RCC 7860 (cell line): Measurements from ENCODE around the gene ARHGAP6.
"Not testable (repeated sequence)": the region's sequence is repeated elsewhere in the genome, so short reads cannot be mapped to it uniquely, and the experiment has no call there.

Source experiments
- DNase-seq: peaks from one replicate; pipeline ENCODE4 v3.0.0-alpha.2; 2015; ENCODE audit warnings: low spot score
- FAIRE-seq: peaks from 2 replicates; lab custom pipeline; 2012; peaks lifted over from hg19 to GRCh38; lab: Jason Lieb, UNC

ARHGAP6 gene

GRCh38 chrX:11647138-11647537 lies 18.6 kb downstream of the ARHGAP6 start:
- no peak for FAIRE-seq

GRCh38 chrX:11641349-11642065 lies 24.2 kb downstream of the ARHGAP6 start:
- DNase-seq, result no peak

More at GRCh38 chrX:11647138-11647537, 18.6 kb downstream of the ARHGAP6 start:
- DNase-seq, result no peak

GRCh38 chrX:11640089-11640488 lies 25.6 kb downstream of the ARHGAP6 start:
- DNase-seq, result no peak
- FAIRE-seq, result no peak

More at GRCh38 chrX:11641349-11642065, 24.2 kb downstream of the ARHGAP6 start:
- no peak for FAIRE-seq

GRCh38 chrX:11632732-11633131 lies 33.0 kb downstream of the ARHGAP6 start:
- FAIRE-seq, result no peak
- DNase-seq, result no peak

- FAIRE-seq, result peak; percentile 86
- no peak for DNase-seq
These were observed 36.0 kb downstream of the ARHGAP6 start for GRCh38 chrX:11629593-11630211.

GRCh38 chrX:11628399-11628798 lies 37.3 kb downstream of the ARHGAP6 start:
- FAIRE-seq (no peak), DNase-seq (no peak)

GRCh38 chrX:11626351-11626750 lies 39.4 kb downstream of the ARHGAP6 start:
- DNase-seq (no peak), FAIRE-seq (no peak)

GRCh38 chrX:11619441-11619840 lies 46.3 kb downstream of the ARHGAP6 start:
- FAIRE-seq (peak; percentile 80), DNase-seq (peak; percentile 7)

GRCh38 chrX:11614253-11614652 lies 51.5 kb downstream of the ARHGAP6 start:
- DNase-seq, FAIRE-seq: not testable (repeated sequence)

- no peak for DNase-seq
These were observed 53.8 kb downstream of the ARHGAP6 start for GRCh38 chrX:11611965-11612364.

GRCh38 chrX:11611161-11611560 lies 54.6 kb downstream of the ARHGAP6 start:
- no peak for DNase-seq
- FAIRE-seq, result peak; percentile 22

More at GRCh38 chrX:11611965-11612364, 53.8 kb downstream of the ARHGAP6 start:
- FAIRE-seq, result no peak

GRCh38 chrX:11609109-11609508 lies 56.6 kb downstream of the ARHGAP6 start:
- no peak for FAIRE-seq
- no peak for DNase-seq

- no peak for DNase-seq
- FAIRE-seq, result no peak
These were observed 59.3 kb downstream of the ARHGAP6 start for GRCh38 chrX:11606408-11606807.

GRCh38 chrX:11600578-11600977 lies 65.1 kb downstream of the ARHGAP6 start:
- no peak for DNase-seq
- no peak for FAIRE-seq

- DNase-seq, result no peak
These were observed 68.2 kb downstream of the ARHGAP6 start for GRCh38 chrX:11597479-11597878.

GRCh38 chrX:11591723-11592346 lies 73.9 kb downstream of the ARHGAP6 start:
- FAIRE-seq, result peak; percentile 66
- no peak for DNase-seq

More at GRCh38 chrX:11597479-11597878, 68.2 kb downstream of the ARHGAP6 start:
- no peak for FAIRE-seq

- FAIRE-seq, result no peak
- DNase-seq, result no peak
These were observed 76.1 kb downstream of the ARHGAP6 start for GRCh38 chrX:11589641-11590040.

GRCh38 chrX:11588097-11588496 lies 77.6 kb downstream of the ARHGAP6 start:
- no peak for FAIRE-seq
- DNase-seq, result no peak

GRCh38 chrX:11585174-11585573 lies 80.5 kb downstream of the ARHGAP6 start:
- FAIRE-seq (no peak), DNase-seq (no peak)

GRCh38 chrX:11580789-11581188 lies 84.9 kb downstream of the ARHGAP6 start:
- DNase-seq (no peak), FAIRE-seq (no peak)

GRCh38 chrX:11579636-11580600 lies 85.8 kb downstream of the ARHGAP6 start:
- peak; percentile 58 for DNase-seq

More at GRCh38 chrX:11579636-11580600, 85.8 kb downstream of the ARHGAP6 start:
- peak; percentile 96 for FAIRE-seq
